ENCODE results near the gene SLC2A10. TPM values are rescaled to one million over a fixed set of nuclear protein-coding genes. Genes with fewer than 3 reads are reported as not detected.

SLC2A10 gene
- total RNA-seq, 1 experiment from 2014 or later = 33.6 TPM

GRCh38 chr20:46724343-46724959, 15.0 kb downstream of the SLC2A10 start:
- intact Hi-C loops (cut with micrococcal nuclease; ENCODE audit: unreplicated experiment) = no loop called here
- Histone ChIP-seq H3K9me2 (ENCODE audit: insufficient read depth) (no peaks in the 10 kb centered on the region), H3F3A (ENCODE audit: insufficient read depth, low read depth) (no peaks in the 10 kb centered on the region), H3K4me2 (no peak overlapping the region), H3K9me3 (ENCODE audit: insufficient read depth, low read depth) (no peaks in the 10 kb centered on the region; the same call in 1 of the 2 replicates), H3K27ac (no peak overlapping the region), H3K79me2 (ENCODE audit: low read depth) (no peaks in the 10 kb centered on the region), H3K4me3 (no peak overlapping the region), H3K36me3 (ENCODE audit: low read depth) (no peaks in the 10 kb centered on the region), H3K27me3 (ENCODE audit: insufficient read depth, low read depth) (no peaks in the 10 kb centered on the region), H4K20me1 (ENCODE audit: insufficient read depth) (no peaks in the 10 kb centered on the region), H3K4me1 (replicated peaks; ENCODE audit: insufficient read depth) (no peaks in the 10 kb centered on the region), H2AFZ (no peak overlapping the region)
- CTCF ChIA-PET = no interaction called here
- POLR2A ChIA-PET (ENCODE audit: unreplicated experiment) = no interaction called here
- no peak for TF ChIP-seq EZH2 (IDR thresholded peaks at IDR 0.05; ENCODE audit: low read depth)
- no peak for TF ChIP-seq CTCF (conservative IDR thresholded peaks at IDR 0.05)
- no peak for DNase-seq
- no TSS peak for BruUV-seq (replicated peaks)

GRCh38 chr20:46725186-46726165, 16.0 kb downstream of the SLC2A10 start:
- ChIA-PET CTCF (no interaction called here), POLR2A (ENCODE audit: unreplicated experiment) (no interaction called here)
- TF ChIP-seq CTCF (conservative IDR thresholded peaks at IDR 0.05) = no peak
- Histone ChIP-seq H3K9me3 (ENCODE audit: insufficient read depth, low read depth) (no peaks in the 10 kb centered on the region; the same call in 1 of the 2 replicates), H3K79me2 (ENCODE audit: low read depth) (no peaks in the 10 kb centered on the region), H2AFZ (no peak overlapping the region), H3K4me2 (no peak overlapping the region), H3K4me3 (no peak overlapping the region), H3K27ac (no peak overlapping the region), H3K27me3 (ENCODE audit: insufficient read depth, low read depth) (no peaks in the 10 kb centered on the region), H4K20me1 (ENCODE audit: insufficient read depth) (no peaks in the 10 kb centered on the region), H3F3A (ENCODE audit: insufficient read depth, low read depth) (no peaks in the 10 kb centered on the region), H3K36me3 (ENCODE audit: low read depth) (no peaks in the 10 kb centered on the region), H3K9me2 (ENCODE audit: insufficient read depth) (no peaks in the 10 kb centered on the region), H3K4me1 (replicated peaks; ENCODE audit: insufficient read depth) (no peaks in the 10 kb centered on the region)
- no TSS peak for BruUV-seq (replicated peaks)
- intact Hi-C loops (cut with micrococcal nuclease; ENCODE audit: unreplicated experiment) = no loop called here
- DNase-seq = no peak

- Histone ChIP-seq H3K9me2 (ENCODE audit: insufficient read depth) (no peaks in the 10 kb centered on the region), H3K9me3 (ENCODE audit: insufficient read depth, low read depth) (no peaks in the 10 kb centered on the region), H3F3A (ENCODE audit: insufficient read depth, low read depth) (no peaks in the 10 kb centered on the region), H2AFZ (no peak overlapping the region), H4K20me1 (ENCODE audit: insufficient read depth) (no peaks in the 10 kb centered on the region), H3K4me1 (replicated peaks; ENCODE audit: insufficient read depth) (no peaks in the 10 kb centered on the region), H3K4me3 (no peak overlapping the region), H3K4me2 (no peak overlapping the region), H3K36me3 (ENCODE audit: low read depth) (no peaks in the 10 kb centered on the region), H3K27me3 (ENCODE audit: insufficient read depth, low read depth) (no peaks in the 10 kb centered on the region), H3K79me2 (ENCODE audit: low read depth) (no peaks in the 10 kb centered on the region), H3K27ac (no peak overlapping the region)
- no peak for DNase-seq
- no TSS peak for BruUV-seq (replicated peaks)
- CTCF ChIA-PET = no interaction called here
- no peak for TF ChIP-seq EZH2 (IDR thresholded peaks at IDR 0.05; ENCODE audit: low read depth)
- TF ChIP-seq CTCF (conservative IDR thresholded peaks at IDR 0.05) = no peak
- intact Hi-C loops (cut with micrococcal nuclease; ENCODE audit: unreplicated experiment) = no loop called here
- POLR2A ChIA-PET (ENCODE audit: unreplicated experiment) = no interaction called here
Observed at GRCh38 chr20:46731770-46732169, 22.3 kb downstream of the SLC2A10 start.

Measured in PC-9 (cell line).